Measurements from ENCODE around the gene ANKRD39.

DNA sequence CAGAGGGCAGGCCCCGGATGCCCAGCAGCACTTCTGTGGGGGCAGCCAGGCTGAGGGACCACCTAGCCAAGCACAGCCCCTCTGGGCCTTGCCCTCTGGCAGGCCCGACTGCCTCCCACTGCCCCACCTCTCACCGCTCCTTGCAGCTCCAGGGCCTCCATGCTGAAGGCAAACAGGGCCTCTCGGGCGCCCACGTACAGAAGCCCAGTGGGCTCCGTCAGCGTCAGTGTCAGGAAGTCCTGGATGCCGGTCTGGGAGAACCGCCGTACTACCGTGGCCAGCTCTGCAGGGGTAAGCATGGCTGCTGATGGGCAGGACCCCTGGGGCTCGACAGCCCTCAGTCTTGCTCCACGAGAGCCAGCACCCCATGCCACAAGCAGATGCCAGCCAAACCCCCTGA lies 8.3 kb upstream of the ANKRD39 start:
- TF ChIP-seq POLR2AphosphoS5 (IDR thresholded peaks at IDR 0.05; ENCODE audit: low read depth, low read length), result no peak
- TF ChIP-seq POLR2A (IDR thresholded peaks at IDR 0.05; ENCODE audit: low read depth, low read length), result no peak
- no peak for TF ChIP-seq TAF1 (IDR thresholded peaks at IDR 0.05; ENCODE audit: low read depth, low read length)
- TF ChIP-seq SPI1 (IDR thresholded peaks at IDR 0.05; ENCODE audit: low read depth, low read length), result no peak
- no peak for TF ChIP-seq PAX5 (IDR thresholded peaks at IDR 0.05; ENCODE audit: insufficient read depth, low read length, severe bottlenecking)
- TF ChIP-seq POU2F2 (IDR thresholded peaks at IDR 0.05; ENCODE audit: low read depth, low read length), result no peak

All from GM12891 (cell line).